Measurements from ENCODE around the gene TWNK.

The TWNK gene

DNA sequence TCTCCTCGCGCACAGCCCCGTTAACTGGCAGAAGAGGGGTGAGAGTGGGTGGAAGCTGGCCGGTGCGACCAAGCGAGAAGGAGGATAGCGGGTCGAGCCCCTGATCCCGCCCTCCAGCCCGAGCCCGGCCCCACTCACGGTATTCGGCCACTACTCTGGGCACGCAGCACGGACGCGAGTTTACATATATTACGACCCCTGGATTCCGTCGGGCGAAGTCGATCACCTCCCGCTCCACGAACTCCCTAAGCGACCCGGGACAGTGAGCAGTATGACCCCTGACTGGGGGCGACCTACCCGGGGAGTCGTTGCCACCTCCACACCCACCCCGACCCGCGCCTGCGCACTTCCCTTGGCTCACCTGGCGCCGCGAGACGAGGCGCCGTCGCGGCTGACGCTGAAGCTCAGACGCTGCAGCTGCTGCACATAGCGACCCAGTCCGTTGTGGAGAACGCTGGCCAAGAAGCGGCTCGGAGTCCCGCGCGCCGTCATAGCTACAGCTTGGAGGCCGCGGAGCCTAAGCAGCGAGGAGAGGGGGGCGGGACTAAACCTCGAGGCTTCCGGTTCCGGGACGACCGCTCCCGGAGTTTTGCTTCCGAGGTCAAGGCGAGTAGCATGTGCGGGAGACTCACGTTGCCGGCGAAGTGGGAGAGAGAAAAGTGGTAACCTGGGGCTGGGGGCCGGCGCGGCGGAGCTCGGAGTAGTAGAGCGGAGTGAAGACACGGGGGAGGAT, at the start of gene TWNK, which contains the start of gene MRPL43:
Gene TWNK, plus strand, starts transcription at position 592 of the 733 bp plus-strand sequence. CDS start 668 bp downstream, outside the sequence.
Gene MRPL43, minus strand, starts transcription at position 546 of the 733 bp plus-strand sequence. Its CDS starts 54 bp downstream, at position 492.
- peak; percentile 44 to 69 for DNase-seq

GRCh38 chr10:100939763-100940344, 47.5 kb upstream of the TWNK start:
- DNase-seq = no peak

- DNase-seq = no peak
Measured at GRCh38 chr10:100942229-100942628, 45.1 kb upstream of the TWNK start.

GRCh38 chr10:100943508-100943907, 43.8 kb upstream of the TWNK start:
- DNase-seq = no peak

GRCh38 chr10:100945754-100946153, 41.6 kb upstream of the TWNK start:
- no peak for DNase-seq

- no peak for DNase-seq
Measured at GRCh38 chr10:100948916-100949315, 38.4 kb upstream of the TWNK start.

DNA sequence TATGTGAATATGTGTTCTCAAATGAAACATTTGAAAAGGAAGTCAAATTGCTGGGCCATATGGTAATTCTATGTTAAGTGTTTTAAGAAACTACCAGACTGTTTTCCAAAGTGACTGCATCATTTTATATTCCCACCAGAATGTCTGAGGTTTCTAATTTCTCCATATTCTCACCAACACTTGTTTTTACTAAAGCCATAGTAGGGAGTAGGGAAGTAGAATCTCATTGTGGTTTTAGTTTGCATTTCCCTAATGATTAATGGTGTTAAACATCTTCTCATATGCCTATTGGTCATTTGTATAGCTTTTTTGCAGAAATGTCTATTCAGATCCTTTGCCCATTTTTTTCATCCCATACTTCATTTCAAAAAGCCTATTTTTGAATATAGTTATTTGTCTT, 27.1 kb upstream of the TWNK start:
- DNase-seq = no peak

DNA sequence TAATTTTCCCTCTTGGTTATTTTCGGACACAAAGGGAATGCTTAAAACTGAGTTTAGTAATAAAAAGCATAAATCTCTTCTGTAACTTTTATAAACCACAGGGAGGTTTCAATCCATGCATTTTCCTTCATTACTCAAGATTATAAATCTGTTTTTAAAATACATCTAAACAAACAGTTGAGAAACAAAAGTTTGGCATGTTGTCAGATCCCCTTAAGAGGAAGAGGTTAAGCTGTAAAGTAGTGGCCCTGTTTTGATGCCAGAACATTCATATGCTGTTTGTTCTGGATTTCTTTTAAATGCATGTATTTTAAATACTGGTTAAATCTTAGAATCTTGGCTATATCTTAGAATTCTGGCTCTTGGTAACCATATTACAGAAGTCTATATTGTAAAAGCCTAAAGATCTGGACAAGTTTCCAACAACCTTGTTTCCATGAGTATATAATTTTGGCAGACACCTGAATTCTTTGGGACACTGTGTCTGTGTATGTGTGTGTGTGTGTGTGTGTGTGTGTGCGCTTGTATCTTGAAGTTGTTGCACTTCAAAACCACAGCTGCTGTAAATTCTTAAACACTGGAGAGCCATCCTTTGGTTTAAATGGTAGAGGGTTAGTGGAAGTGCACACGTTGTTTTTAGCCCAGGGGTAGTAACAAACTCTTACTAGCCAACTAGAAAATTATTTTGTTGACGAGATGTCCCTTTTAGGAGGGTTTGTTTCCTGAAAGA, 24.8 kb upstream of the TWNK start:
- DNase-seq = no peak

GRCh38 chr10:100963826-100964225, 23.5 kb upstream of the TWNK start:
- no peak for DNase-seq

- DNase-seq = no peak
Measured at GRCh38 chr10:100965820-100966219, 21.5 kb upstream of the TWNK start.

DNA sequence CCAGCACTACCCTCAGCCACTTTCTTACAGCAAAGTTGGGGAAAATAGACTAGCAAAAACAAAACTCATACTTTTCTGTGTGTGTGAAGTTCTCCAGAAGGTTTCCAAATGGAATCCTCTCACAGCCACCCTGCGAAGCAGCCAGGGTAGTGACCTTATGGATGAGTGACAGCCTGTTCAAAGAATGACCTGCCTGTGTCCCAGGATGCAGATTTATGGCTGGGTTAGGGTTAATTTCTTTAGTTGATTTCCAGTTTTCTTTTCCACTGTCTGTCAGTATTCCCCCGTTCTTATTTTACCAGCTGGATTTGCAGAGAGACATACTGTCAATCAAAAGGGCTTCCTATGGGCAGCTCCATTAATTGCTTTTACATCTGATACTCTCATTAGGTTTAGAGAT, 20.5 kb upstream of the TWNK start:
- DNase-seq = no peak

DNA sequence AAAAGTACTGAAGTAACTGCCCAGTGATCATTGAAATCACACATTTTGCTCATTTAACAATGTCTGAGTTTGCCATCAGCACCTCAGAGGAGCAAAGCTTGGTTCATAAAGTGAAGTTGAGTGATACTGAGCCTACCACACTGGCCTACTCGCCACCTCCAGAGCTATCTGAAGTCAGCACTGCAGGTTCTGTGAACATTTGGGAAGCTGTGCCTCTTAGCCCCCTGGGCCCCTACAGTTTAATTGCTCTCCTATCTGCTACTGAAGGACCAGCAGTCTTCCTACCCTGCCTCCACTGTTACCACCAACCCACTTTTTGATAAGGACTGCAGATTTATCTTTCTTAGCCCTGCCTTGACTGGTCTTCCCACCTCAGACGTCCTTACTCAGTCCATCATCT, 20.0 kb upstream of the TWNK start:
- DNase-seq = no peak

GRCh38 chr10:100968062-100968736, 19.1 kb upstream of the TWNK start:
- DNase-seq = no peak

- no peak for DNase-seq
Measured at GRCh38 chr10:100968863-100969186, 18.5 kb upstream of the TWNK start.

GRCh38 chr10:100969187-100970075, 17.9 kb upstream of the TWNK start, which contains the start of gene SEMA4G:
Gene SEMA4G, plus strand, starts transcription at chr10:100969504. Its CDS starts 3,409 bp downstream, at chr10:100972913.
- DNase-seq = peak in 1 of 2 experiments; percentile 18

- DNase-seq = no peak
Measured at GRCh38 chr10:100970076-100970913, 17.0 kb upstream of the TWNK start.

GRCh38 chr10:100970914-100971811, 16.2 kb upstream of the TWNK start:
- DNase-seq = no peak

DNA sequence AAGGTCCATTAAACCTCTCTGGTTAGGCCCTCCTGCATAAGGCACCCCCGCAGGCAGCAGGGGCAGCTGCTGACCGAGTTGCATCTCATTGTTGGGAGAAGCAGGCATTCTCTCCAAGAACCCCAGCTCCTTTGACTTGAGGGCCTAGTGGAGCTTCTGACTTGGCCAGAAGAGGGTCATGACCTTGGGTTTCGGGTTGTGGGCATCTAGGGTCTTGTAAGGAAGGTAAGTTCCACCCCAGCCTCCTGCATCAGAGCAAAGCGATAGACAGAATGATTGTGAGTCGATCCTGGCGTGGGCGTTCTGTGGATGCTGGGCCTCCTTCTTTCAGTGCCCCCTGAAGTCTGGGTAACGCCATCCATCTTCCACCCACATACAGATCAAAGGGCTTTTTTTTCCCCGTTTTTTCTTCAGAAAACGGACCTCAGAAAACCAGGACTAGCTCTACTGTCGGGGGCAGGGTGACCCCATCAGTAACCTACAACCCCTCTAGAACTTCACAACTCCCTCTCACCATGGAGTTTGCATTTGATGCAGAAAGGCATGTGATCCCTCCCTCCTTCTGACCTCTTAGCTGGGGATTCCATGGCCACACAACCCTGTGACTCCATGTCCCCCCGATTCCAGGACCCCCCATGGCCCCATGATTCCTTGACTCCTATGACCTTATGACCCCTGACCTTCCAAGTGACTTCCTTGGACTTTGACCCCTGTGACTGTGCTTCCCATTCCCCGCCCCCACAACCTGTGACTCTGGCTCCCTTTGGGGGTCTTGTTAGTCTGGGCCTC, 15.0 kb upstream of the TWNK start:
- no peak for DNase-seq

- no peak for DNase-seq
Measured at GRCh38 chr10:100972904-100973535, 14.3 kb upstream of the TWNK start.
